H1 (cell line): Measurements from ENCODE around the gene BMERB1. TPM values are rescaled to one million over a fixed set of nuclear protein-coding genes. Genes with fewer than 3 reads are reported as not detected.

Experiments
- CREB1 ChIP-seq: IDR thresholded peaks from 2 replicates; pipeline ENCODE4 v1.6.1; 2012; ENCODE audit warnings: inconsistent platforms
- JUN ChIP-seq: IDR thresholded peaks from 2 replicates; pipeline ENCODE4 v1.6.1; 2011; ENCODE audit warnings: low read depth, mild to moderate bottlenecking, improper control_type of control experiment, low read length
- polyA plus RNA-seq, 7 experiments: library from polyadenylated mRNA; depleted of rRNA in 3 of 7; stranded (reverse) in 5 of 7; unstranded in 2 of 7; fragments of >200 nt in 5 of 7; fragments of 200-250 nt in 2 of 7; gene quantifications; 1 replicate in 5 of 7; 2 replicates in 1 of 7; 4 replicates in 1 of 7; pipeline versions ENCODE4 v1.2.1 to v1.2.3, GENCODE V29; 2011 to 2013; ENCODE audit warnings: missing spikeins in 2 of 7, mixed read lengths in 2 of 7
- total RNA-seq: library from RNA; stranded (reverse); fragmentation: NEBNext Ultra II Directional; extraction: Animal tissue kit (Norgen Biotek cat#: 25700); gene quantifications from 2 replicates; pipeline ENCODE4 v1.2.1, GENCODE V29; 2021

The BMERB1 gene
- total and polyA plus RNA-seq, 2 of the 8 experiments (the other 6 are each of a cell fraction or from before 2014, with no cell fraction given) = 23.5 to 27.1 TPM

DNA sequence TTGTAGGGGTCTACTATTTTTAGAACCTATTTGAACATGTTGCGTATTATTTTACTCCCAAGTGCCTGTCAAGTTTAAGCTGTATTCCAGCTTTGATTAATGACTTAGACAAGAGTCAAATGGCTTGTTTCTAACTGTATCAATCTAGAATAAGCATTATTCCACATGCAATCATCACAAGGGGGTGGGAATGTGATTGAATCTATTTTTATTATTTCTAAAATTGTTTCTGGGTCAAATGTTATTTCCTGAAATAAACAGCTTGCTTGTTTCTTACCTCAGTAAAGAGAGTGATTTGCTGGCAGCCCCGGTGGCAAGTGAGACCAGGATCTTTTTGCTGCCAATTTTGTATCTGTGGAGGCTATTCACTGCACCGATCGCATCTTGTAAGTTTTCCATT is 187.1 kb downstream of the BMERB1 start (continued):
- TF ChIP-seq CREB1 (no peak), JUN (no peak)
